T-cell (primary cell): ENCODE data around the gene REC114. TPM values are rescaled to one million over a fixed set of nuclear protein-coding genes. Genes with fewer than 3 reads are reported as not detected.

Experiments
- ATAC-seq, 4 experiments: fragments of 200-7000 bp in 3 of 4; fragments of 150-1000 bp in 1 of 4; cut with Tn5 transposase; replicated peaks in 1 of 4; 1 replicate in 3 of 4; 2 replicates in 1 of 4; pipeline ENCODE4 v1.10.0; 2021; ENCODE audit warnings: moderate library complexity in 3 of 4, mild to moderate bottlenecking in 2 of 4, moderate number of reproducible peaks in 1 of 4
- CTCF ChIA-PET, 2 donors: fragments of 300-600 bp; sonication (Branson Sonifier 250); formaldehyde crosslinking; loops; one replicate each; lab custom pipeline; 2022; ENCODE audit warnings: antibody characterized with exemption in 2 of 2; lab: Charles Lee
- POLR2A ChIA-PET, 2 donors: fragments of 300-600 bp; sonication (Branson Sonifier 250); formaldehyde crosslinking; loops; one replicate each; lab custom pipeline; 2022; ENCODE audit warnings: antibody characterized with exemption in 2 of 2; lab: Charles Lee
- DNase-seq, 35 experiments: peaks; one replicate each; pipeline versions ENCODE4 v3.0.0 to v3.0.0-alpha.2; 2013 to 2023
- H3K27ac ChIP-seq: one replicate; pipeline ENCODE4 v1.5.1; 2013; ENCODE audit warnings: low read length
- H3K27me3 ChIP-seq, 2 experiments: replicated peaks in 1 of 2; 1 replicate in 1 of 2; 2 replicates in 1 of 2; pipeline versions ENCODE4 v1.6.1 to v1.7.0; 2013; ENCODE audit warnings: low read length in 1 of 2, mixed read lengths in 1 of 2; ENCODE audit not compliant: control insufficient read depth in 2 of 2, insufficient read depth in 2 of 2; ENCODE audit errors: extremely low read depth in 1 of 2
- H3K36me3 ChIP-seq, 2 donors: 1 replicate in 1 of 2; 2 replicates in 1 of 2; pipeline versions ENCODE4 v1.6.1 to v1.7.0; 2013; ENCODE audit warnings: low read length in 1 of 2; ENCODE audit not compliant: control insufficient read depth in 2 of 2, insufficient read depth in 1 of 2; ENCODE audit errors: extremely low read depth in 1 of 2
- H3K4me1 ChIP-seq, 2 experiments: 1 replicate in 1 of 2; 2 replicates in 1 of 2; pipeline versions ENCODE4 v1.6.1 to v1.7.0; 2013; ENCODE audit warnings: low read length in 2 of 2, mixed read lengths in 1 of 2; ENCODE audit not compliant: insufficient read depth in 2 of 2, control insufficient read depth in 1 of 2; ENCODE audit errors: extremely low read depth in 1 of 2
- H3K4me3 ChIP-seq, 2 donors: 1 replicate in 1 of 2; 2 replicates in 1 of 2; pipeline versions ENCODE4 v1.5.1 to v1.7.0; 2013; ENCODE audit warnings: mild to moderate bottlenecking in 2 of 2, low read length in 1 of 2, moderate library complexity in 1 of 2; ENCODE audit not compliant: control insufficient read depth in 1 of 2; ENCODE audit errors: extremely low read depth in 1 of 2
- H3K9me3 ChIP-seq: 2 replicates; pipeline ENCODE4 v1.7.0; 2013
- H3K27ac Mint-ChIP-seq, 2 donors: one replicate each; pipeline ENCODE4 v1.8.0; 2020 to 2021; ENCODE audit warnings: mild to moderate bottlenecking in 2 of 2, mixed read lengths in 2 of 2
- H3K27me3 Mint-ChIP-seq, 2 donors: one replicate each; pipeline ENCODE4 v1.8.0; 2021 to 2022; ENCODE audit warnings: mixed read lengths in 2 of 2
- H3K36me3 Mint-ChIP-seq: one replicate; pipeline ENCODE4 v1.8.0; 2021; ENCODE audit warnings: mixed read lengths
- H3K4me1 Mint-ChIP-seq, 3 donors: one replicate each; pipeline ENCODE4 v1.8.0; 2020 to 2022; ENCODE audit warnings: mixed read lengths in 3 of 3, mild to moderate bottlenecking in 1 of 3
- H3K4me3 Mint-ChIP-seq, 3 donors: one replicate each; pipeline ENCODE4 v1.8.0; 2020 to 2022; ENCODE audit warnings: mild to moderate bottlenecking in 3 of 3, mixed read lengths in 3 of 3, moderate library complexity in 3 of 3
- H3K9me3 Mint-ChIP-seq, 3 donors: one replicate each; pipeline ENCODE4 v1.8.0; 2020 to 2022; ENCODE audit warnings: mixed read lengths in 3 of 3
- whole genome bisulfite sequencing: methylation state at CpG from one replicate; pipeline ENCODE4 v1.1.5; 2013; ENCODE audit warnings: missing lambda C conversion rate; ENCODE audit not compliant: insufficient coverage; 5-methylcytosine and 5-hydroxymethylcytosine counted together
- total RNA-seq, 35 experiments: library from RNA in 6 of 35; stranded (reverse) in 6 of 35; fragments of 120-200 nt in 1 of 35; gene quantifications; one replicate each; pipeline versions ENCODE4 v1.2.1 to v1.2.4 and lab custom pipeline; 2013 to 2026

Gene REC114
- total RNA-seq, 5 donors from 2014 or later (not counting 1 experiment from before 2014, with no cell fraction given), result not detected

DNA sequence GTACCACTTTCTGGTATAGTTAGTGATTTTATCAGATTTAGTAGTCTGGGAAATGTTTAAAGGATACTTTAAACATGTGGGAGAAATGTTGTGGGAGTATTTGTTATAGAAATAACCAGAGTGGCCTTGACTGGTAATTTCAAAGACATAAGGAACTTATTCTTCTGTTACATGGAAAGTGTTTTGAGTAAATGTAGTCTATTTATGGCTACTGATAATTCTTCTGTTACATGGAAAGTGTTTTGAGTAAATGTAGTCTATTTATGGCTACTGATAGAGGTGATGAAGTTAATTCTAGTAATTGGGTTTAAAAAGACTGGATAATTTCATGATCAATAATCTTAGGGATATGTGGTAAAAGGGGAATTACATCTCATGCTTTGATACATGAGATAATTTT, 17.7 kb downstream of the REC114 start:
- Mint-ChIP-seq H3K4me3 (no peak overlapping the region), H3K9me3 (no peaks in the 10 kb centered on the region), H3K27ac (no peak overlapping the region), H3K4me1 (no peaks in the 10 kb centered on the region), H3K36me3 (no peaks in the 10 kb centered on the region), H3K27me3 (peaks cover 14 to 41% of the 10 kb centered on the region in 2 donors)
- Histone ChIP-seq H3K4me3 (no peak overlapping the region), H3K27me3 (peaks cover 3 to 4% of the 10 kb centered on the region in 2 experiments), H3K27ac (no peak overlapping the region), H3K9me3 (no peaks in the 10 kb centered on the region), H3K36me3 (no peaks in the 10 kb centered on the region), H3K4me1 (no peaks in the 10 kb centered on the region)
- ATAC-seq (no peak), DNase-seq (no peak)
- CTCF ChIA-PET, result interaction anchor here in 1 of 2 donors (0.6 kb wide), 1 partner anchor 40 kb away, joined by 3 read pairs; no protein-coding TSS in a partner anchor
- POLR2A ChIA-PET, result no interaction called here

DNA sequence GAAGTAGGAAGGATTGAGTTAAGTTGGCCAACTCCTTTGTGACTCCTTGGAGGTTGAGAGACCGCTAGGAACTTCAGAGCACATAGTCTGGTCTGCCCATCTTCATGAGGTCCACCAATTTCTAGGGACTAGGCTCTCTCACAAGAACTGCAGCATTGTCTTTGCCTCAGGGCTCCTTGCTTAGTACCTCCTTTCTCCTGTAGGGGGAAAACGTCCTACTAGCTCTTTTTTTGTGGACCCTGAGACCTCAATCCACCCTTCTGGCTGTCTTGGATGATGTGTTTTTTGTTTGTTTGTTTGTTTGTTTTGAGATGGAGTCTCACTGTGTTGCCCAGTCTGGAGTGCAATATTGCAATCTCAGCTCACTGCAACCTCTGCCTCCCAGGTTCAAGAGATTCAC, 21.6 kb downstream of the REC114 start:
- Histone ChIP-seq H3K9me3 (no peaks in the 10 kb centered on the region), H3K27me3 (peaks cover 5% of the 10 kb centered on the region in 2 experiments), H3K27ac (no peak overlapping the region), H3K4me3 (no peak overlapping the region), H3K36me3 (no peaks in the 10 kb centered on the region), H3K4me1 (no peaks in the 10 kb centered on the region)
- no peaks in the 10 kb centered on the region for H3K4me1 Mint-ChIP-seq
- WGBS, result no CpG with 5 or more reads among the region's 2 CpGs
- H3K9me3 Mint-ChIP-seq, result no peaks in the 10 kb centered on the region
- CTCF ChIA-PET, result no interaction called here
- H3K27ac Mint-ChIP-seq, result no peak overlapping the region
- H3K27me3 Mint-ChIP-seq, result peaks cover 16 to 29% of the 10 kb centered on the region in 2 donors
- ATAC-seq (no peak), DNase-seq (no peak)
- no peaks in the 10 kb centered on the region for H3K36me3 Mint-ChIP-seq
- POLR2A ChIA-PET, result no interaction called here
- no peak overlapping the region for H3K4me3 Mint-ChIP-seq

DNA sequence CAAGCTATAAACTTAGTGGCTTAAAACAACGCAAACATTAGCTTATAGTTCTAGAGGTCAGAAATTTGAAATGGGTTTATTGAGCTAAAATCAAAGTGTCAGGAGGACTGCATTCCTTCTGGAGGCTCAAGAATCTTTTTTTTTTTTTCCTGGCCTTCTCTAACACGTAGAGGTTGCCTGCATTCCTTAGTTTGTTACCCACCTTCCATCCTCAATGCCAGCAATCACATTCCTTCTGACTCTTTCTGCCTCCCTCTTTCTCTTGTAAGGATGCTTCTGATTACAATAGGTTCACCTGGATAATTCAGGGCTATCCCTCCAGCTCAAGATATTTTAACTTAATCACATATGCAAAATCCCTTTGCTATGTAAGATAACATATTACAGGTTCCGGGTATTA, 24.8 kb downstream of the REC114 start:
- ChIA-PET CTCF (no interaction called here), POLR2A (no interaction called here)
- Histone ChIP-seq H3K27ac (no peak overlapping the region), H3K4me3 (no peak overlapping the region), H3K9me3 (no peaks in the 10 kb centered on the region), H3K36me3 (no peaks in the 10 kb centered on the region), H3K4me1 (no peaks in the 10 kb centered on the region), H3K27me3 (peaks cover 4 to 8% of the 10 kb centered on the region in 2 experiments)
- Mint-ChIP-seq H3K27me3 (peaks cover 34 to 35% of the 10 kb centered on the region in 2 donors), H3K9me3 (no peaks in the 10 kb centered on the region), H3K36me3 (no peaks in the 10 kb centered on the region), H3K27ac (no peak overlapping the region), H3K4me3 (no peak overlapping the region), H3K4me1 (no peaks in the 10 kb centered on the region)
- no peak for DNase-seq
- no peak for ATAC-seq
- WGBS, result no CpG with 5 or more reads among the region's 3 CpGs

DNA sequence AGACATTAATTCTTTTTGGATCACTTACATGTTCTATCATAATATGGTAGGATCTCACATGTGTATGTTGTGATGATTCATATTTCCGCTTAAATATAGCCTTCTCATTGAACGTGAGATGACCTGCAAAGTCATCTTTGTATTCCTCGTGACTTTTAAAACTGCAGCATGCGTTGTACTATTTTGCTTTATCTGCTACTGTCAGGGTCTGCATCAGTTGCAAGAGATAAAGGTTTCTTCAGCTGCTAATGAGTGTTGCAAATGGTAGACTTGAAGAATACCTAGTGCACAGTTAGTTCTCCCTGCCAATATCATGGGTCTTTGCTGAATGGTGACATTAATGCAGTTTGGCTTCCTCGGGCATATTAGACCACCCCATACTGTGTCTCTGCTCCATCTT, 31.8 kb downstream of the REC114 start:
- Mint-ChIP-seq H3K9me3 (peaks cover 0 to 14% (median 0%) of the 10 kb centered on the region in 3 donors), H3K27ac (no peak overlapping the region), H3K4me1 (no peaks in the 10 kb centered on the region), H3K4me3 (no peak overlapping the region), H3K27me3 (peaks cover 20 to 41% of the 10 kb centered on the region in 2 donors), H3K36me3 (no peaks in the 10 kb centered on the region)
- no peak overlapping the region for H3K27ac ChIP-seq
- no peaks in the 10 kb centered on the region for H3K36me3 ChIP-seq
- DNase-seq (no peak), ATAC-seq (no peak)
- no peak overlapping the region for H3K4me3 ChIP-seq
- CTCF ChIA-PET, result no interaction called here
- POLR2A ChIA-PET, result no interaction called here
- peaks cover 0 to 4% of the 10 kb centered on the region in 2 experiments for H3K27me3 ChIP-seq
- no peaks in the 10 kb centered on the region for H3K9me3 ChIP-seq
- 86% methylated on average over 2 of the region's 5 CpGs for WGBS
- no peaks in the 10 kb centered on the region for H3K4me1 ChIP-seq

DNA sequence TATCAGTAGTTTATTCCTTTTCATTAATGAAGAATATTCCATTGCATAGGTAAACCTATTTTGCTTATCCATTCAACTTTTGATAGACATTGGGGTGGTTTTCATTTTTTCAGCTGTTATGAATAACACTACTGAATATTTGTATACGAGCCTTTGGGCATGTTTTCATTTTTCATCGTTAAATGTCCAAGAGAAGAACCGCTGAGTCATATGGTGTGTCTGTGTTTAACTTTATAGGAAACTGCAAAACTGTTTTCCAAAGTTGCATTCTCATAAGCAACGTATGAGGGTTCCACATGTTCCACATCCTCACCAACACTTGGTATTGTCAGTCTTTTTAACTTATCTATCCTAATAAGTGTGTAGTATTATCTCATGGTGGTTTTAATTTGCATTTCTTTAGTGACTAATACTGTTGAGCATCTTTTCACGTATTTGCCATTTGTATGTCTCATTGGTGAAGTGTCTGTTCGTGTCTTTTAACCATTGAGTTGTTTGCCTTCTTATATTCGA, 33.8 kb downstream of the REC114 start:
- H3K4me3 Mint-ChIP-seq, result no peak overlapping the region
- no peaks in the 10 kb centered on the region for H3K4me1 ChIP-seq
- H3K27ac Mint-ChIP-seq, result no peak overlapping the region
- H3K27me3 Mint-ChIP-seq, result peaks cover 10 to 30% of the 10 kb centered on the region in 2 donors
- ChIA-PET POLR2A (no interaction called here), CTCF (no interaction called here)
- H3K4me3 ChIP-seq, result no peak overlapping the region
- no peaks in the 10 kb centered on the region for H3K36me3 Mint-ChIP-seq
- WGBS, result 100% methylated on average over 1 of the region's 7 CpGs
- H3K4me1 Mint-ChIP-seq, result no peaks in the 10 kb centered on the region
- ATAC-seq (no peak), DNase-seq (no peak)
- H3K27ac ChIP-seq, result no peak overlapping the region
- peaks cover 0 to 14% (median under 1%) of the 10 kb centered on the region in 3 donors for H3K9me3 Mint-ChIP-seq
- H3K36me3 ChIP-seq, result no peaks in the 10 kb centered on the region
- no peaks in the 10 kb centered on the region for H3K9me3 ChIP-seq
- H3K27me3 ChIP-seq, result peaks cover 0 to 3% of the 10 kb centered on the region in 2 experiments

DNA sequence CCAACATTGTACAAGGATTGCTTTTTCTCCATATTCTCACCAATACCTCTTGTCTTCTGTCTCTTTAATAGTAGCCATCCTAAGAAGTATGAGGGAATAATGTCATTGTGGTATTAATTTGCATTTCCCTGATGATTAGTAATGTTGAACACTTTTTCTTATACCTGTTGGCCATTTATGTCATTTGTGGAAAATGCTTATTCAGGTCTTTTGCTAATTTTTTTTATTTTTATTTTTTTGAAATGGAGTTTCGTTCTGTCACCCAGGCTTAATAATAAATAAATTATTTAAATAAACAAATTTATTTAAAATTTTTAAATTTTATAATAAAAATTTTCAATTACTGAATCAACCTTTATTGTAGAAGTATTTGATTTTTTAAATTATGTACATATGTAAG, 37.1 kb downstream of the REC114 start:
- Histone ChIP-seq H3K9me3 (no peaks in the 10 kb centered on the region), H3K4me1 (no peaks in the 10 kb centered on the region), H3K27ac (no peak overlapping the region), H3K36me3 (no peaks in the 10 kb centered on the region), H3K4me3 (no peak overlapping the region), H3K27me3 (no peaks in the 10 kb centered on the region)
- no peak for DNase-seq
- Mint-ChIP-seq H3K27me3 (peaks cover 23 to 26% of the 10 kb centered on the region in 2 donors), H3K36me3 (no peaks in the 10 kb centered on the region), H3K27ac (no peak overlapping the region), H3K4me3 (no peak overlapping the region), H3K4me1 (no peaks in the 10 kb centered on the region), H3K9me3 (peaks cover 0 to 21% (median 8%) of the 10 kb centered on the region in 3 donors)
- ChIA-PET CTCF (no interaction called here), POLR2A (no interaction called here)
- no peak for ATAC-seq
- WGBS, result no CpG with 5 or more reads among the region's 1 CpG

DNA sequence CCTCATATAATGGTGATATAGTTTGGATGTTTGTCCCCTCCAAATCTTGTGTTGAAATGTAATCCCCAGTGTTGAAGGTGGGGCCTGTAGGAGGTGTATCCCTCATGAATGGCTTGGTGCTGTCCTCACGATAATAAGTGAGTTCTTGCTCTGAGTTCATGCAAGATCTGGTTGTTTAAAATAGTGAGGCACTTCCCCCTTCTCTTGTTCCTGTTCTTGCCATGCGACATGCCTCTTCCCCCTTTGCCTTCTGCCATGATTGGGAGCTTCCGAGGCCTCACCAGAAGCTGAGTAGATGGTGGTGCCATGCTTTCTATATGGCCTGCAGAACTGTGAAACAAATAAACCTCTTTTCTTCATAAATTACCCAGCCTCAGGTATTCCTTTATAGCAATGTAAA, 39.2 kb downstream of the REC114 start:
- Mint-ChIP-seq H3K4me3 (no peak overlapping the region), H3K27me3 (peaks cover 26% of the 10 kb centered on the region in 2 donors), H3K4me1 (no peaks in the 10 kb centered on the region), H3K9me3 (peaks cover 0 to 13% (median 8%) of the 10 kb centered on the region in 3 donors), H3K36me3 (no peaks in the 10 kb centered on the region), H3K27ac (no peak overlapping the region)
- no peaks in the 10 kb centered on the region for H3K27me3 ChIP-seq
- H3K4me3 ChIP-seq, result no peak overlapping the region
- POLR2A ChIA-PET, result no interaction called here
- ATAC-seq (no peak), DNase-seq (peak in 1 of 35 experiments; percentile 0)
- no peaks in the 10 kb centered on the region for H3K4me1 ChIP-seq
- H3K9me3 ChIP-seq, result no peaks in the 10 kb centered on the region
- CTCF ChIA-PET, result no interaction called here
- no CpG with 5 or more reads among the region's 3 CpGs for WGBS
- no peak overlapping the region for H3K27ac ChIP-seq
- H3K36me3 ChIP-seq, result no peaks in the 10 kb centered on the region
